HepG2 (cell line): Measurements from ENCODE around the gene NUDT3. TPM values are rescaled to one million over a fixed set of nuclear protein-coding genes. Genes with fewer than 3 reads are reported as not detected.

Experiments used
- ATAC-seq: fragments of 200-7000 bp; cut with Tn5 transposase; 3 replicates; pipeline ENCODE4 v1.9.1; 2020; ENCODE audit warnings: mild to moderate bottlenecking, moderate library complexity
- BruUV-seq: library from RNA; stranded (reverse); fragments of 400-500 nt; replicated peaks from 2 replicates; lab custom pipeline; 2021; lab: Mats Ljungman, UMichigan
- CTCF ChIA-PET: fragments of 300-600 bp; formaldehyde crosslinking; extraction: SDS; loops from one replicate; lab custom pipeline; 2021; ENCODE audit warnings: low total read pairs, inconsistent platforms, low intra/inter-chr PET ratio; lab: Yijun Ruan, JAX
- POLR2A ChIA-PET: fragments of 350-600 bp; sonication (Branson Sonifier 250); formaldehyde crosslinking; loops from one replicate; lab custom pipeline; 2020; ENCODE audit warnings: antibody characterized with exemption, inconsistent platforms; lab: Yijun Ruan, JAX
- DNase-seq: peaks from one replicate; pipeline ENCODE4 v3.0.0-alpha.2; 2015; ENCODE audit warnings: low spot score
- FAIRE-seq: peaks from 3 replicates; lab custom pipeline; 2011; peaks lifted over from hg19 to GRCh38; lab: Jason Lieb, UNC
- H2AFZ ChIP-seq: one replicate; pipeline ENCODE4 v1.6.1; 2011; ENCODE audit warnings: low read length, inconsistent platforms
- H3K27ac ChIP-seq: fragments of 300-600 bp; 3 replicates; pipeline ENCODE4 v1.8.0; 2011; ENCODE audit warnings: mixed run types, mild to moderate bottlenecking, mixed read lengths, low read length, inconsistent platforms; ENCODE audit not compliant: insufficient read depth; ENCODE audit errors: extremely low read length
- H3K27me3 ChIP-seq, 2 experiments: fragments of 200-600 bp in 1 of 2; 2 replicates in 1 of 2; 3 replicates in 1 of 2; pipeline versions ENCODE4 v1.6.0 to v1.8.0; 2011; ENCODE audit warnings: low read length in 2 of 2, mild to moderate bottlenecking in 2 of 2, moderate library complexity in 2 of 2, inconsistent platforms in 1 of 2; ENCODE audit not compliant: insufficient read depth in 2 of 2, control insufficient read depth in 1 of 2
- H3K36me3 ChIP-seq, 2 experiments: fragments of 200-600 bp in 1 of 2; replicated peaks in 1 of 2; 2 replicates in 1 of 2; 3 replicates in 1 of 2; pipeline versions ENCODE4 v1.5.1 to v1.8.0; 2011; ENCODE audit warnings: low read length in 2 of 2, inconsistent platforms in 1 of 2; ENCODE audit not compliant: insufficient read depth in 2 of 2, control insufficient read depth in 1 of 2
- H3K4me1 ChIP-seq: 2 replicates; pipeline ENCODE4 v1.5.1; 2012; ENCODE audit warnings: low read length, inconsistent platforms; ENCODE audit not compliant: insufficient read depth
- H3K4me2 ChIP-seq: 2 replicates; pipeline ENCODE4 v1.6.0; 2011; ENCODE audit warnings: low read depth, low read length, inconsistent platforms
- H3K4me3 ChIP-seq, 3 experiments: fragments of 200-600 bp in 1 of 3; sonication (generic), shearing (Covaris generic) in 1 of 3; replicated peaks in 1 of 3; 2 replicates each; pipeline ENCODE4 v1.5.1; 2011 to 2016; ENCODE audit warnings: low read length in 3 of 3, inconsistent platforms in 2 of 3, low read depth in 2 of 3, mild to moderate bottlenecking in 2 of 3, control low read depth in 1 of 3, mixed read lengths in 1 of 3; ENCODE audit not compliant: insufficient read depth in 1 of 3
- H3K79me2 ChIP-seq: one replicate; pipeline ENCODE4 v1.6.1; 2011; ENCODE audit warnings: low read length, inconsistent platforms; ENCODE audit not compliant: insufficient read depth
- H3K9ac ChIP-seq: 2 replicates; pipeline ENCODE4 v1.6.0; 2011; ENCODE audit warnings: mild to moderate bottlenecking, low read depth, low read length, inconsistent platforms; ENCODE audit not compliant: insufficient read depth
- H3K9me3 ChIP-seq: 2 replicates; pipeline ENCODE4 v1.5.1; 2012; ENCODE audit warnings: mild to moderate bottlenecking, low read length
- H4K20me1 ChIP-seq: 2 replicates; pipeline ENCODE4 v1.6.0; 2011; ENCODE audit warnings: inconsistent platforms, mild to moderate bottlenecking, low read length, moderate library complexity; ENCODE audit not compliant: insufficient read depth
- AFF4 ChIP-seq: sonication (generic); formaldehyde crosslinking; IDR thresholded peaks from 2 replicates; pipeline ENCODE4 v1.4.0; 2020; ENCODE audit warnings: missing genetic modification reagents
- CEBPZ ChIP-seq: IDR thresholded peaks from 2 replicates; pipeline ENCODE4 v1.6.1; 2012; ENCODE audit warnings: low read length, improper control_type of control experiment
- KAT8 ChIP-seq: IDR thresholded peaks from 2 replicates; pipeline ENCODE4 v1.6.1; 2016; ENCODE audit warnings: missing genetic modification reagents, missing compliant biosample characterization
- KLF15 ChIP-seq: sonication (generic); formaldehyde crosslinking; IDR thresholded peaks from 2 replicates; pipeline ENCODE4 v1.8.1; 2023; ENCODE audit warnings: borderline replicate concordance, mild to moderate bottlenecking, inconsistent platforms, missing genetic modification reagents, mixed read lengths
- MYPOP ChIP-seq: sonication (generic); formaldehyde crosslinking; IDR thresholded peaks from 2 replicates; pipeline ENCODE4 v1.8.1; 2023; ENCODE audit warnings: mild to moderate bottlenecking, moderate library complexity, missing genetic modification reagents
- NR3C1 ChIP-seq: sonication (generic); formaldehyde crosslinking; IDR thresholded peaks from 2 replicates; pipeline ENCODE4 v1.4.0; 2020; ENCODE audit warnings: missing genetic modification reagents
- POGK ChIP-seq: sonication (generic); formaldehyde crosslinking; conservative IDR thresholded peaks from 2 replicates; pipeline ENCODE4 v1.8.0; 2022; ENCODE audit warnings: mild to moderate bottlenecking, moderate library complexity, missing genetic modification reagents
- ZNF121 ChIP-seq: sonication (generic); formaldehyde crosslinking; IDR thresholded peaks from 2 replicates; pipeline ENCODE4 v1.5.0; 2020; ENCODE audit warnings: mild to moderate bottlenecking, missing genetic modification reagents
- ZNF780A ChIP-seq: sonication (generic); formaldehyde crosslinking; IDR thresholded peaks from 2 replicates; pipeline ENCODE4 v1.8.0; 2022; ENCODE audit warnings: mild to moderate bottlenecking, missing genetic modification reagents, moderate library complexity
- WGBS: methylation state at CpG from one replicate; pipeline ENCODE4 v1.1.6; 2017; ENCODE audit warnings: low lambda C conversion rate; 5-methylcytosine and 5-hydroxymethylcytosine counted together
- in situ Hi-C: cut with HindIII; loops from 2 replicates; pipeline ENCODE4 v1.10.0; 2017; ENCODE audit warnings: low pct_unique_long_range_greater_than_20kb; ENCODE audit not compliant: extremely low pct_ligation_motif_present
- intact Hi-C: fragments of 100-400 bp; cut with micrococcal nuclease; formaldehyde crosslinking; loops from one replicate; pipeline ENCODE4 v1.10.0; 2022; ENCODE audit not compliant: unreplicated experiment
- polyA plus RNA-seq, 8 experiments: library from polyadenylated mRNA; depleted of rRNA in 3 of 8; stranded (reverse) in 7 of 8; unstranded in 1 of 8; fragments of >200 nt; fragmentation: Illumina TruSeq in 4 of 8; extraction: Trizol in 4 of 8; gene quantifications; 2 replicates each; pipeline versions ENCODE4 v1.2.1 to v1.2.3, GENCODE V29; 2011 to 2016; ENCODE audit warnings: low read depth in 4 of 8, missing spikeins in 1 of 8, mixed read lengths in 1 of 8; ENCODE audit not compliant: insufficient read depth in 1 of 8
- total RNA-seq, 5 experiments: library from RNA; depleted of rRNA; stranded (reverse); fragments of >200 nt; fragmentation: Illumina TruSeq; extraction: Trizol; gene quantifications; 2 replicates each; pipeline ENCODE4 v1.2.3, GENCODE V29; 2016; ENCODE audit warnings: low read depth in 1 of 5
- TF ChIP-seq, protein P1 (sequence below): sonication (generic); formaldehyde crosslinking; IDR thresholded peaks from 2 replicates; pipeline ENCODE4 v1.4.0; 2020; ENCODE audit warnings: missing genetic modification reagents, mild to moderate bottlenecking, borderline replicate concordance

The NUDT3 gene
- total and polyA plus RNA-seq, 2 of the 13 experiments (the other 11 are each of a cell fraction or from before 2014, with no cell fraction given) = 20.2 to 20.6 TPM

- H3K27ac ChIP-seq = no peak overlapping the region
- FAIRE-seq = no peak
- 92% methylated on average over 3 of the region's 3 CpGs for WGBS
- no peak overlapping the region for H2AFZ ChIP-seq
- no TSS peak for BruUV-seq
- no peak overlapping the region for H3K9ac ChIP-seq
- DNase-seq = no peak
- peaks cover 27% of the 10 kb centered on the region for H3K4me1 ChIP-seq
- ChIA-PET CTCF (no interaction called here), POLR2A (interaction anchor here (0.7 kb wide), 1 partner anchor 80 kb away, joined by 4 read pairs; no protein-coding TSS in a partner anchor)
- no peak overlapping the region for H3K4me3 ChIP-seq
- intact Hi-C loops (no loop called here), in situ Hi-C loops (no loop called here)
- peaks cover 6% of the 10 kb centered on the region; the same call in 1 of the 2 replicates for H4K20me1 ChIP-seq
- no peaks in the 10 kb centered on the region for H3K9me3 ChIP-seq
- no peaks in the 10 kb centered on the region for H3K27me3 ChIP-seq
- peaks cover 14% of the 10 kb centered on the region for H3K79me2 ChIP-seq
- H3K36me3 ChIP-seq = peaks cover 0 to 6% of the 10 kb centered on the region in 2 experiments; a peak in 2 of 5 replicates
- ATAC-seq = no peak
- no peak overlapping the region for H3K4me2 ChIP-seq
- TF ChIP-seq, protein P1, sequence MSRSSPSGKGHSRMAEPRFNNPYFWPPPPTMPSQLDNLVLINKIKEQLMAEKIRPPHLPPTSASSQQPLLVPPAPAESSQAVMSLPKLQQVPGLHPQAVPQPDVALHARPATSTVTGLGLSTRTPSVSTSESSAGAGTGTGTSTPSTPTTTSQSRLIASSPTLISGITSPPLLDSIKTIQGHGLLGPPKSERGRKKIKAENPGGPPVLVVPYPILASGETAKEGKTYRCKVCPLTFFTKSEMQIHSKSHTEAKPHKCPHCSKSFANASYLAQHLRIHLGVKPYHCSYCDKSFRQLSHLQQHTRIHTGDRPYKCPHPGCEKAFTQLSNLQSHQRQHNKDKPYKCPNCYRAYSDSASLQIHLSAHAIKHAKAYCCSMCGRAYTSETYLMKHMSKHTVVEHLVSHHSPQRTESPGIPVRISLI = peak; percentile 29; the same call in 1 of the 2 replicates
- TF ChIP-seq KAT8 (CRISPR knock-in tag) = no peak
- TF ChIP-seq ZNF121 (CRISPR knock-in tag) = peak; percentile 69
- no peak for TF ChIP-seq KLF15 (CRISPR knock-in tag)
- no peak for TF ChIP-seq ZNF780A
- no peak for TF ChIP-seq AFF4 (CRISPR knock-in tag)
- no peak for TF ChIP-seq POGK (CRISPR knock-in tag)
- TF ChIP-seq CEBPZ = no peak
- TF ChIP-seq MYPOP (CRISPR knock-in tag) = no peak
- no peak for TF ChIP-seq NR3C1 (CRISPR knock-in tag)
Measured at GRCh38 chr6:34304164-34304563, 88.3 kb downstream of the NUDT3 start.
